Measurements from ENCODE around the gene RANBP1. TPM values are rescaled to one million over a fixed set of nuclear protein-coding genes. Genes with fewer than 3 reads are reported as not detected.
"Not testable (repeated sequence)": the region's sequence is repeated elsewhere in the genome, so short reads cannot be mapped to it uniquely, and the experiment has no call there.

Gene RANBP1
- total RNA-seq, 4 donors from 2014 or later = 104 to 159 (median 119) TPM

DNA sequence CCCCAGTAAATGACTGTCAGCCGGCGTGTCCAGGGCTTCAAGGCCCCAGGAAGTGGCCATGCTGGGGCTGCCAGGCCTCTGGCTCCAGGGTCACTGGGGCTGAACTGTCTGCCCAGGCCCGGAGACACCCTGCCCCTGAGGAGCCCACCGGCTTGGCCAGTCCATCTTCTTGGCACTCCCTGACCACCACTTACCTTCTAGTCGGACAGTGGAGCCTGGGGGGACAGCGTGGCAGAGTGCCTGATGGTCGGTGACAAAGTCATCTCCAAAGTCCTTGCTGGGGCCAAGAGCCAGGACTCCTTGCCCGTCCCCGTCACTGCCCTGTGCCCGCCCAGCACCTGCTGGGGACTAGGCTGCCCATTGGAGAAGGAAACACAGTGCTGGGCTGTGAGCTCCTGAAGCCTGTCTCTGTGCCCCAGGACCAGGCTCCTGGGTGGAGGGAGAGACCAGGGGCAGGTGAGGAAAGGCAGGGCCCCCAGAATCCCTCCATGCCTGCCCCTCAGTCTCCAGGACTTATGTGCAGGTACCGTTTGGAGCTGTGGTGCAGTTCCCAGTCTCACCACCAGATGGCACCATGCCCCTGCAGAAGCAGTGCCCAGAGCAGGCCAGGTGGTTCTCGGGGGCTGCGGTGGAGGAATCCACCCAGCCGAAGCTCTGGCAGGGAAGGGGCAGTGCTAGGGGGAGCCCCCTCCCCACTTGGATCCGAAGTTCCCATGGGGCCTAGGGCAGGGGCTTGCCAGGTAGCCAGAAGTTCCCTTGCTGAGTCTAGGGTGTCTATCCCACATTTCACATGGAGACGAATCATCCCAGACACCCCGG lies 40.9 kb downstream of the RANBP1 start:
- 29 to 43% methylated on average over 13 to 14 of the region's 17 CpGs for WGBS, 2 donors
- peak; percentile 76 to 98 for DNase-seq (ENCODE audit: low spot score in 2 of 2)
- no peak for TF ChIP-seq POLR2A (IDR thresholded peaks at IDR 0.05)
- TF ChIP-seq, protein P1, sequence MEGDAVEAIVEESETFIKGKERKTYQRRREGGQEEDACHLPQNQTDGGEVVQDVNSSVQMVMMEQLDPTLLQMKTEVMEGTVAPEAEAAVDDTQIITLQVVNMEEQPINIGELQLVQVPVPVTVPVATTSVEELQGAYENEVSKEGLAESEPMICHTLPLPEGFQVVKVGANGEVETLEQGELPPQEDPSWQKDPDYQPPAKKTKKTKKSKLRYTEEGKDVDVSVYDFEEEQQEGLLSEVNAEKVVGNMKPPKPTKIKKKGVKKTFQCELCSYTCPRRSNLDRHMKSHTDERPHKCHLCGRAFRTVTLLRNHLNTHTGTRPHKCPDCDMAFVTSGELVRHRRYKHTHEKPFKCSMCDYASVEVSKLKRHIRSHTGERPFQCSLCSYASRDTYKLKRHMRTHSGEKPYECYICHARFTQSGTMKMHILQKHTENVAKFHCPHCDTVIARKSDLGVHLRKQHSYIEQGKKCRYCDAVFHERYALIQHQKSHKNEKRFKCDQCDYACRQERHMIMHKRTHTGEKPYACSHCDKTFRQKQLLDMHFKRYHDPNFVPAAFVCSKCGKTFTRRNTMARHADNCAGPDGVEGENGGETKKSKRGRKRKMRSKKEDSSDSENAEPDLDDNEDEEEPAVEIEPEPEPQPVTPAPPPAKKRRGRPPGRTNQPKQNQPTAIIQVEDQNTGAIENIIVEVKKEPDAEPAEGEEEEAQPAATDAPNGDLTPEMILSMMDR (IDR thresholded peaks at IDR 0.05) = peak; percentile 16 to 99 (median 58)
- no peak overlapping the region for H3K4me3 ChIP-seq (ENCODE audit: low read depth, poor library complexity, severe bottlenecking)
- intact Hi-C loops (cut with DNase I; ENCODE audit: low total_unique reads) = loop anchor here (2.0 kb wide), 1 partner anchor 128 kb away; no protein-coding TSS in a partner anchor

DNA sequence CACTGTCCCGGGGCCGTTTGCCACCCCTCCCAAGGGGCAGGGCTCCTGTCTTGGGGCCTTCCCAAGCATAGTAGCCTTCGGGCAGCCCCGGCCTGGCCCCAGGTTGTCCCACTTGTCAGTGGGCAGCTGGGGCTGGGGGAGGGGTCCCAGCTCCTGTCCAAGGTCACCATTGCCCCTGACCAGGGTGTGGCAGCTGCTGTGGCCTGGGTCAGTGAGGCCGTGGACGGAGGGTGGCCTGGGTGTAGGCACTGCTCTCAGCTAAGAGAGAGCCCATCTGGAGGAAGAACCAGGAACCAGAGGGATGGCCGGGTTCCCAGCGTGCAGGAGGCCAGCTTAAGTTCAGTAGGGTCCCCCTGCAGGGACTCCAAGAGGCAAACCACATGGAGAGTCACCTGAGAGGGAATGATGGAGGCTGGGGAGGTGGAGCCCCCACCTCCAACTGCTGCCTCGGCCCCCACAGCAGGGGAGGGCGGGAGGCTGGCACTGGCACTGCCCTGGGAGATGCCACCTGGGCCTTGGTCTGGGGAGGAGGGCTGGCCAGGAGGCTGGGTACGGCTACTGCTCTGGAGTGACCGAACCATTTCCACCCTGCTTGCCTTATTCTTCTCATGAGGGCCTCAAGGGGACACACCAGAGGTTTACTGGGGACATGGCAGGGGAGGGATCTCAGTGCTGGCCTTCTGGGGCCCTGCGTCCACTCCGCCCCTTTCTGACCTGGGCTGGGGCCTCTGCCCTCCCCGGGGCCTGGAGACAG lies 41.7 kb downstream of the RANBP1 start:
- intact Hi-C loops (cut with DNase I; ENCODE audit: low total_unique reads) = loop anchor here (2.0 kb wide), 1 partner anchor 127 kb away; no protein-coding TSS in a partner anchor

DNA sequence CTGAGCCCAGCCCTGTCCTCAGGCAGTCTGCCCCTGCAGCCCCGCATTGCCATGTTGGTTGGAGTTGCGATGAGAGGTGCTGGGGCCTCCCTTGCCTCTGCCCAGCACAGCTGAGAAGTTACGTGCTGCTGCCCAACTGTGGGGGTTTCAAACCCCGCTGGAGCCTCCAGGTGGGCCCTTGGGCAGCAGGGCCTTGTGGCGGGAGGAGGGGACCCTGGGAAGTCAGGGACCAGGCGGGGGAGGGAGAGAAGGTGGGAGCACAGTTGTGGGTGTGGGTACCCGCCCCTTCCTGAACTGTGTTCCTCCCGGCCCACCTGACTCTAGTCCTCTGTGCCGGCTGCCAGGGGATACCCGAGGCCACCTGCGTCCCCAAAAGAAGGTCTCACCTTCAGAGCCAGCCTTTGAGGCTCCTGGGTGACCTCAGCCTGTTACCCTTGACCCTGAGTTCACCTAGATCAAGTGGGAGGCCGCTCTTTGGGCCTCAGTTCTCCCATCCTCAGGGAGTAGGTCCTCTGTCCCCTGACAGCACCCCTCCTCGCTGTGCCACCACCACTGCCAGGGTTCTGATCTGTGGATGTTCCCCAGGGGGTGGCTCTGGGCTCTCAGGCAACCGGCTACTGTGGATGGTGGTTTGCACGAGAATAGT lies 42.6 kb downstream of the RANBP1 start:
- H3K4me3 ChIP-seq (ENCODE audit: low read depth, poor library complexity, severe bottlenecking) = no peak overlapping the region
- intact Hi-C loops (cut with DNase I; ENCODE audit: low total_unique reads) = no loop called here
- 84 to 85% methylated on average over 14 to 15 of the region's 15 CpGs for WGBS, 2 donors
- TF ChIP-seq, protein P1 (IDR thresholded peaks at IDR 0.05) = no peak
- TF ChIP-seq POLR2A (IDR thresholded peaks at IDR 0.05) = no peak
- no peak for DNase-seq (ENCODE audit: low spot score in 2 of 2)

More for the DNA sequence above, 41.7 kb downstream of the RANBP1 start:
- WGBS, 2 donors = 52 to 69% methylated on average over 12 to 15 of the region's 15 CpGs
- no peak overlapping the region for H3K4me3 ChIP-seq (ENCODE audit: low read depth, poor library complexity, severe bottlenecking)
- TF ChIP-seq, protein P1 (IDR thresholded peaks at IDR 0.05) = no peak
- no peak for TF ChIP-seq POLR2A (IDR thresholded peaks at IDR 0.05)
- DNase-seq (ENCODE audit: low spot score in 2 of 2) = no peak

DNA sequence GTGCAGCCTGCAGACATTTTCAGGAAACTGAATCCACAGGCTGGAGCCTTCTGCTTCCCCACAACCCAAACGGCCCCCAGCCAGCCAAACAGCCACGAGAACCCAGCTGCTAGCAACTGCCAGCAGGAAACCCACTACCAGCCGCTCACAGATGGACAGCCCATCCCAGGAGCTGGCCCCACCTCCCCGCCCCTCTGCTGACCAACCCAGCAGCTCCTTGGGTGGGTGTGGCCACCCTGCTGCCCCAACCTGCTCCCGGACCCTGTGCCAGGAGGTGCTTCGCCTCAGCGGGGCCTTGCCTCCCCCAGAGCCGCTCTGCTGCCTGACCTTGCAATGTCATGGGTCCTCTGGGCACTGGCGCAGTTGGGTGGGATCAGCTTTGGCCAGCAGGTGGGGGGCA lies 43.2 kb downstream of the RANBP1 start:
- no peak for DNase-seq (ENCODE audit: low spot score in 2 of 2)
- TF ChIP-seq, protein P1 (IDR thresholded peaks at IDR 0.05) = no peak
- no peak for TF ChIP-seq POLR2A (IDR thresholded peaks at IDR 0.05)

DNA sequence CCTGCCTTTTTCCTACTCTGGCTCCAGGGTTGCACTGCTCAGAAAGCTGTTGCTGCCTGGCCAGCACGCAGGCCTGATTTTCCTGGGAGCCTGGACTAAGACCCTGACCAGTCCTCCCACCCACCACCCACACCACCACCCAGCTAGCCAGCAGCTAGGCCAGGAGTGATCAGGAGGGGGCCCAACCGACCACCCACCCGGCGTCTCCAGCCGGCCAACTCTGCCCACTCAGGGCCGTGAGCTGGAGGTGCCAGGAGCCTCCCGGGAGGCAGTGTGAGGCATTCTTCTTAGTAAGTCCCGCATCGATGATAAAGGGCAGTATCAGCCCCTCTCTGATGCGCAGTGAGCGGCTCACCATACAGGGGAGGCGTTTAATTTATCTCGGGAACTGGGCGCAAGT lies 43.6 kb downstream of the RANBP1 start:
- 85 to 87% methylated on average over 5 to 14 of the region's 14 CpGs for WGBS, 2 donors
- H3K4me3 ChIP-seq (ENCODE audit: low read depth, poor library complexity, severe bottlenecking); intact Hi-C loops (cut with DNase I; ENCODE audit: low total_unique reads); DNase-seq (ENCODE audit: low spot score in 2 of 2): not testable (repeated sequence)

More for the DNA sequence above, 43.2 kb downstream of the RANBP1 start:
- WGBS, 2 donors = 43 to 53% methylated on average over 5 to 9 of the region's 9 CpGs
- H3K4me3 ChIP-seq (ENCODE audit: low read depth, poor library complexity, severe bottlenecking) = no peak overlapping the region
- intact Hi-C loops (cut with DNase I; ENCODE audit: low total_unique reads) = no loop called here

DNA sequence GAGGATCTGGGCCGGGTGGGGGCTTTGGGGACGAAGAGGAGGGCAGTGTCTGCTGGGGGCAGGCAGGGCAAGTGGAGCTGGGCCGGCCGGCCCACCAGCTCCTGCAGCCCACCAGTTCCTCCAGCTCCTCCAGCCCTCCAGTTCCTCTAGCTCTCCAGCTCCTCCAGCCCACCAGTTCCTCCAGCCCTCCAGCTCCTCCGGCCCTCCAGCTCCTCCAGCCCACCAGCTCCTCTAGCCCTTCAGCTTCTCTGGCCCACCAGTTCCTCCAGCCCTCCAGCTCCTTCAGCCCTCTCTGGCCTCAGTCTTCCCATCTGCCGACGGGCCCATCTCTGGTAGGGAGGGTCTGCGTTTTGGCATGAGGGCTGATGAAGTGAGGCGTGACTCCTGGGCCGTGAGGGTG lies 44.1 kb downstream of the RANBP1 start:
- DNase-seq (ENCODE audit: low spot score in 2 of 2) = no peak
- TF ChIP-seq, protein P1 (IDR thresholded peaks at IDR 0.05) = no peak
- no peak for TF ChIP-seq POLR2A (IDR thresholded peaks at IDR 0.05)
- intact Hi-C loops (cut with DNase I; ENCODE audit: low total_unique reads) = no loop called here
- 76 to 81% methylated on average over 10 of the region's 10 CpGs for WGBS, 2 donors
- no peak overlapping the region for H3K4me3 ChIP-seq (ENCODE audit: low read depth, poor library complexity, severe bottlenecking)
